Right ventricle myocardium inferior (tissue), 1 donor: ENCODE results near the gene USP10. TPM values are rescaled to one million over a fixed set of nuclear protein-coding genes. Genes with fewer than 3 reads are reported as not detected.

Experiments
- ATAC-seq: fragments of 200-7000 bp; cut with Tn5 transposase; one replicate; pipeline ENCODE4 v1.9.1; 2020; ENCODE audit warnings: mild to moderate bottlenecking, moderate library complexity
- DNase-seq: peaks from one replicate; pipeline ENCODE4 v3.0.0; 2021; ENCODE audit errors: missing footprints
- intact Hi-C: fragments of 100-400 bp; cut with DNase I; formaldehyde crosslinking; loops from one replicate; pipeline ENCODE4 v1.11.0; 2022
- total RNA-seq: library from RNA; stranded (reverse); fragmentation: NEBNext Ultra II Directional; extraction: Animal tissue kit (Norgen Biotek cat#: 25700); gene quantifications from one replicate; pipeline ENCODE4 v1.2.1, GENCODE V29; 2021
- donor health status: DM: no; HTN: yes; CAD: no; lungs with severe emphysema.

Gene USP10
- total RNA-seq, 1 donor from 2014 or later = 76.5 TPM

DNA sequence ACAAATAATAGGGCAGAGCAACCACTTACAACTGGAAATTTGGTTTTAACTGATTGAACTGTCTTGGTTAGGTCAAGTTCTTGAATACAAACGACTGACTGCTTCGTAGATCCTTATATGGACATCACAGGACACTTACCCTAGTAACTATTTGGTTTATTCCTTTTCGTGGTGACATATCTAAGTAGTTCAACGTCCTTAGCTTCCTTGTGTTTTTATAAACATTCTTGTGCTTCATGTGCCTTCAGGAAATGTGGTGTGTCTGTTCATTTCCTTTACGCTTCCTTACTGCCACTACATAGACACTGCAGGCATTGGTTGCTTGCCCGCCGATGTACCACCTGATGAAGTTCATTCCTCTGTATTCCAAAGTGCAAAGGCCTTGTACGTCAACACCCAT lies 59.3 kb downstream of the USP10 start:
- DNase-seq (no peak), ATAC-seq (no peak)
- intact Hi-C loops = no loop called here

GRCh38 chr16:84759906-84760305 lies 60.1 kb downstream of the USP10 start:
- no peak for DNase-seq
- ATAC-seq = no peak
- intact Hi-C loops = no loop called here

- DNase-seq (no peak), ATAC-seq (no peak)
- intact Hi-C loops = no loop called here
Observed at GRCh38 chr16:84761448-84762368, 61.9 kb downstream of the USP10 start.

- DNase-seq = no peak
- intact Hi-C loops = no loop called here
- no peak for ATAC-seq
Observed at GRCh38 chr16:84763164-84763563, 63.4 kb downstream of the USP10 start.

DNA sequence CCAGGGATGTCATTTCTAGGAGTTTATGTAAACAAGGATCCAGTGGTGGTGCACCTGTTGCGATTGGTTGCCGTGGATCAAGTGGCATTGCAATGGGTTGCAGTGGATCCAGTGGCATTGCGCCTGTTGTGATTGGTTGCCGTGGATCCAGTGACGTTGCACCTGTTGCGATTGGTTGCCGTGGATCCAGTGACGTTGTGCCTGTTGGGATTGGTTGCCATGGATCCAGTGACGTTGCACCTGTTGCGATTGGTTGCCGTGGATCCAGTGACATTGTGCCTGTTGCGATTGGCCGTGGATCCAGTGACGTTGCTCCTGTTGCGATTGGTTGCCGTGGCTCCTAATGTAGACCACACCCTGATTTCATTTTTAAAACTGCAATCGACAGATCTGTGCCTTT lies 63.8 kb downstream of the USP10 start:
- DNase-seq = no peak
- ATAC-seq = no peak
- intact Hi-C loops = no loop called here

- DNase-seq (no peak), ATAC-seq (no peak)
- intact Hi-C loops = no loop called here
Observed at GRCh38 chr16:84764970-84765369, 65.2 kb downstream of the USP10 start.

DNA sequence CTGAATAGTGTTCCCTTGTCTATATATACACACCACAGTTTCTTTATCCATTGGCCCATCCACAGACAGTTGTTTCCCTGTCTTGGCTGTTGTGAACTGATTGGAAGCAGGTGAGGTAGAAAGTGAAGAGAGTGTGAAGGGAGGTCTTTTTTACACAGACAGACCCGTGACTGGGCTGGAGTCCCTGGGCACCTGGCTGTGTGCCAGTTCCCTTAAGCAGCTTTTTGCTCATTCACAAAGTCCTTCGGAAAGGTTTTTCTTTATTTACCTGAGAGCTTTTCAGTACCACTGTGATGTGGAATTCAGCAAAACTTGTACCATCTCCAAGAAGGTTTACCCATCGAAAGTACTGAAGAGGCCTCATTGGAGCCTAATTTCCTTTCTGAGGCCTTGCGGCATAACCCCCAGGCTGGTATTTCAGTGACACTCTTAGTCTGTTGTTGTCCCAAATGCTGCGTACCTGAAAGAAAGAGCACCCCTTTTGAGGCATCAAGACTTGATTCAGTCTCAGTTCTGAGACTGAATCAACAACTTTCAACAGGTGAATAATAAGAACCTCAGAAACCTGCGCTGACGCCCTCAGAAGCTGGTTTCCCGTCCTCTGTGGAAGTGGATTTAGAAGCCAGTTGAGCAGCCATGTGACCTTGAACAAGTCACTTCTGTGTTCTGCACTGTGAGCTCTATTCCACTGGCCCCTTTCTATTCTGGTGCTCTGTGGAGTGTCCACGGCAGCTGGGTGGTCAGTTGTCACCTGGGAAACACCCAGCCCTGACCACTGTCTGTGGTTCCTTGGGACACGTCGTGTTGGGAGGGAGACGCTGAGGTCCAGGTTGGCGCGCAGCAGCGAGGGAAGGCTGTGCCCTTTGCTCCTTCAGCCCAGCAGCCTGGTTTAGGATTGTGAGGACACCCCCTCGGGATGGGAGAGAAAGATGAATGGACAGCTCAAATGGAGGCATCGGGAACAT lies 66.1 kb downstream of the USP10 start:
- DNase-seq (no peak), ATAC-seq (no peak)
- intact Hi-C loops = no loop called here

- intact Hi-C loops = no loop called here
- no peak for ATAC-seq
- DNase-seq = no peak
Observed at GRCh38 chr16:84766978-84767773, 67.4 kb downstream of the USP10 start.

- intact Hi-C loops = no loop called here
- ATAC-seq = no peak
- no peak for DNase-seq
Observed at GRCh38 chr16:84768061-84768807, 68.4 kb downstream of the USP10 start.

DNA sequence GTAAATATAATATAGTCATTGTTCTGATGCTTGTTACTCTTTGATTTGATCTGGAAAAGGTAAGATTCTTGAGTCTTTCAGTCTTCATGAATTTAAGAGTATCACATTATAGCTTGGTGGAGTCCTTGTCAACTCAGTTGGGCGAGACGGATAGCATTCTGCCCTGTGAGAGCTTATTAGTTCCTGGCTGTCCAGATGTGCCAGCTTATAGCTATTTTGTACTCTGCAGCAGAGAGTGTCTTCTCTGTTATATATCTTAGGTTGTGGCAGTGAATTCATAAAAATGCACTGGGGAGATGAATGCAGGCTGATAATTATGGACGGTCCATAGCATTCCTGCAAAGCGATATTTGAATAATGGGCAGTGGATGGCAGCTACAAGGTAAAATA lies 69.0 kb downstream of the USP10 start:
- ATAC-seq = no peak
- DNase-seq = no peak
- intact Hi-C loops = no loop called here

DNA sequence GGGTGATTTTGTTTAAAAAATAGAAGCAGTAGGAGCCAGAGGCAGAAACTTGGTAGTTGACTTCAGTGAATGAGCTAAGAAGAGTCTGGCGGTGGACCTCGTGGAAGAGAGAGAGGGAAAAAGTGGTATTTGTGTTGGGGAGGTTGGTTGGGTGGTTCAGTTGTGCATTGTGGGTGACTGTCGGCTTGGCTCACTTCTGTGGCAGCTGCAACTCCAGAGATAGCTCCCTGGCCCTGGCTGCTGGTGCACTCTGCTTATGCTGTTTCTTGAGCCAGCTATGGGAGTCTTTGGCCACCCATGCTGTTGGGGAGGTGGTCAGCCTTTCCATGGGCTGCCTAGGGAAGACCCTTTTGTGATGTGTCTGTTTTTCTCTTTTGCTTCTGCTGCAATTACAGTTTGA lies 69.6 kb downstream of the USP10 start:
- intact Hi-C loops = no loop called here
- DNase-seq = no peak
- ATAC-seq = no peak

DNA sequence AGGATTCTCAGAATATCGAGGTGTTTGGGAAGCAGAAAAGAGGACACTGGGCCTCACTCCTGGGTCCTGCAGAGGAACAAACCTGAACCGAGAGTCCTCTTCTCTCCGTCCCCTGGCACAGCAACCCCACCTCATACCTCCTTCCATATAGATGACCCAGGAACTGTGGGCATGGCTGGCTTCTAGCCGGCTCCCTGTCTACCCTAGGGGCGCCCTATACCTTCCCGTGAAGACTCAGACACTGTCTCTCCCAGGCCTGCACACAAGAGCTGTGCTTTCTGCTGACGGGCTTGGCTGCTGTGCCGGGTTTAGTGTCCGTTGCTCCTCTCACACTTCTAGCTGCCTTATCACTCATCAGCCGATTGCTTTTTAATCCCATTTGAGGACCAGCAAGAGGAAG lies 73.5 kb downstream of the USP10 start:
- ATAC-seq (no peak), DNase-seq (no peak)
- intact Hi-C loops = no loop called here

DNA sequence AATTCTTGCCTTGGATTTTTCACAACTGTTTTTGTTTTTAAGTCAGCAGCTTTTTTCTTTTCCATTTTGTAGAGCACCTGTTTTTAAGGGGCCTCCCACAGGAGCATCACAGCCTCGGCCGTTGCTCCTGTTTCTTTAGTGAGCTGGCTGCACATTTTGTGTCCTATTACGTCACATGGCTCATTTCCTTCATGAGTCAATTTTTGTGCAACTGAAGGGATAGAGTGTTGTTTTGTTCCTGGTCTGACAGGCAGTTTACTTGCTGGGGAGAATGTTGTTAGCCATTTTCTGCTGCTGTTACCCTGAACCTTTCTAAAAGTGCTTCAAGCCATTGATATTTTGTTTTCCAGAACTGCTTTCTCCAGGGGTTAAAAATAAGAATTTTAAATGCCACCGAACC lies 75.0 kb downstream of the USP10 start:
- DNase-seq = no peak
- peak; percentile 66 for ATAC-seq
- intact Hi-C loops = no loop called here

DNA sequence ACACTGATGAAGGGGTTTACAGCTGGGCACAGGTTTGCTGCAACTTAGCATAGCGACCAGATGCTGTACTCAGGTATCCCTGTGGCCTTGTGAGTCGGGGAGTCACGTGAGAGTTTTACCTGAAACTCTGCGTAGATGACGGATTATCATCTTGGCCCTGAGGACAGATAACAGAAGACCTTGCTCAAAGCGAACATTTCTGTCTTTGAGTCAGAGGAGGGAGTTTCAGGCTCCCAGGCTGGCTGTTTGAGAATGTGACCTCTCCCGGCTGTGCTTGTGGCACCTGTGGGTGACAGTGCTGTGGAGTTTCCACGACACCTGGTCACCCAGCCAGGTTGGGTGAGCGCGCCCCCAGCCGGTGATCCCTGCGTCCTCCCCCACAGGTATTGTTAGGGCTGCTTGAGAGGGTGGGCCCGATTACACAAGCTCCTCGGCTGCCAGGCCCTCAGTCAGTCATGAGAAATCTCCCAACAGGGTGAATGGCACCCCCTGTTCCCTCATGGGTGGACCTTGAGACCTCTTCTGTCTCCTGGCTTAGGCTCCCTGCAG lies 75.5 kb downstream of the USP10 start:
- DNase-seq (no peak), ATAC-seq (no peak)
- intact Hi-C loops = no loop called here

DNA sequence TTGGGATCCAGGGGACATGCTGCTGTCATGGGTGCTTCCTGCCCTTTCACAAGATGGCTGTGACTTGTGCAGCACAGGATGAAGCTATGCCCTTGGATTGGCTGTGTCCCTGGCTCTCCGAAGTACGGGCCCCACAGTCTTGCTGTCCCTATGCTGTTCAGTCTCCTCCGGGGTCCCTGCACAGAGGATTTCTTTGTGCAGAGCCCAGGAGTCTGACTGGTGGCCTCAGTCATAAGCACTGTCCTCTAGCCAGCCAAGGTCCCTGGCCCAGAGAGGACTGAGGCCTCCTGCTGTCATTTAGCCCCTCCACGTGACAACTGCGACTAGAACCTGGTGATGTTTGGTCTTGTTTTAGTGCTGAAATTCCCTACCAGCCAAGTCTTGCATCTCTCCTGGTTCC lies 77.6 kb downstream of the USP10 start:
- intact Hi-C loops = no loop called here
- DNase-seq (no peak), ATAC-seq (no peak)

DNA sequence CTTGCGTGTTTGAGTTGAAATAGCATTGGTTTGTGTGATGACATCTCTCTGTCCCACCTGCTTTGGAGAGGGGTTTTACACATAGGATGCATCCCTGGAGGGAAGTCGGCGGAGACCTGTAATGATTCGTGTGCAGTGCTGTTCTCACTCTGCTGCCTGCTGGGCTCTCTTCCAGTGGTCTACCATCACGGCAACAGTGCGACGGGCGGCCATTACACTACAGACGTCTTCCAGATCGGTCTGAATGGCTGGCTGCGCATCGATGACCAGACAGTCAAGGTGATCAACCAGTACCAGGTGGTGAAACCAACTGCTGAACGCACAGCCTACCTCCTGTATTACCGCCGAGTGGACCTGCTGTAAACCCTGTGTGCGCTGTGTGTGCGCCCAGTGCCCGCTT lies 78.9 kb downstream of the USP10 start:
- DNase-seq (no peak), ATAC-seq (no peak)
- intact Hi-C loops = no loop called here

GRCh38 chr16:84780063-84780462 lies 80.3 kb downstream of the USP10 start:
- no peak for ATAC-seq
- intact Hi-C loops = no loop called here
- DNase-seq = no peak
